Left kidney (tissue), 8 donors: ENCODE measurements around the gene CKMT2. TPM values are rescaled to one million over a fixed set of nuclear protein-coding genes. Genes with fewer than 3 reads are reported as not detected.

ENCODE experiments used
- DNase-seq: peaks from one replicate; pipeline ENCODE4 v3.0.0-alpha.2; 2013
- long read RNA-seq, 8 donors: transcript quantifications; one replicate each; lab custom pipeline, GENCODE V29; 2026
- polyA plus RNA-seq: library from polyadenylated mRNA; unstranded; fragments of 120-200 nt; gene quantifications from one replicate; pipeline ENCODE4 v1.2.1, GENCODE V29; 2013; ENCODE audit not compliant: insufficient read length

Gene CKMT2
- 10.3 TPM for polyA plus RNA-seq
- long read RNA-seq, donor 1, partial matches to known transcripts, result 0 of 1 reads
- long read RNA-seq, donor 1, other reads (novel, unspliced or antisense), result 0 of 1 reads
- long read RNA-seq, donor 2, partial matches to known transcripts, result 0 of 1 reads
- long read RNA-seq, donor 2, other reads (novel, unspliced or antisense), result 0 of 1 reads
- long read RNA-seq, donor 3, partial matches to known transcripts, result 0 of 1 reads
- long read RNA-seq, donor 3, other reads (novel, unspliced or antisense), result 0 of 1 reads
- long read RNA-seq, donor 4, result 0 reads
- long read RNA-seq, donor 5, partial matches to known transcripts, result 0 of 1 reads
- long read RNA-seq, donor 5, other reads (novel, unspliced or antisense), result 0 of 1 reads
- long read RNA-seq, donor 6, partial matches to known transcripts, result 0 of 4 reads
- long read RNA-seq, donor 6, other reads (novel, unspliced or antisense), result 0 of 4 reads
- long read RNA-seq, donor 7, partial matches to known transcripts, result 0 of 2 reads
- long read RNA-seq, donor 7, other reads (novel, unspliced or antisense), result 0 of 2 reads
- long read RNA-seq, donor 8, partial matches to known transcripts, result 0 of 1 reads
- long read RNA-seq, donor 8, other reads (novel, unspliced or antisense), result 0 of 1 reads

GRCh38 chr5:81233080-81233634, at the start of gene CKMT2:
Gene CKMT2 (plus strand): TSS chr5:81233322. CDS start chr5:81251133, 17,811 bp downstream.
- DNase-seq, result peak; percentile 59

- no peak for DNase-seq
These were observed 49.0 kb upstream of the CKMT2 start for GRCh38 chr5:81183811-81184748.

GRCh38 chr5:81184749-81185110, 48.4 kb upstream of the CKMT2 start:
- no peak for DNase-seq

GRCh38 chr5:81187885-81188284, 45.2 kb upstream of the CKMT2 start:
- DNase-seq, result no peak

- no peak for DNase-seq
These were observed 44.2 kb upstream of the CKMT2 start for GRCh38 chr5:81188962-81189361.

GRCh38 chr5:81189875-81190498, 43.1 kb upstream of the CKMT2 start:
- DNase-seq, result no peak

GRCh38 chr5:81191726-81192372, 41.3 kb upstream of the CKMT2 start:
- no peak for DNase-seq

- no peak for DNase-seq
These were observed 40.8 kb upstream of the CKMT2 start for GRCh38 chr5:81192373-81192750.

GRCh38 chr5:81194633-81195334, 38.3 kb upstream of the CKMT2 start:
- DNase-seq, result peak; percentile 76

GRCh38 chr5:81195335-81195929, 37.7 kb upstream of the CKMT2 start:
- DNase-seq, result no peak

- no peak for DNase-seq
These were observed 30.5 kb upstream of the CKMT2 start for GRCh38 chr5:81202655-81203054.

GRCh38 chr5:81203729-81204128, 29.4 kb upstream of the CKMT2 start:
- DNase-seq, result no peak

- DNase-seq, result no peak
These were observed 28.9 kb upstream of the CKMT2 start for GRCh38 chr5:81204205-81204604.

GRCh38 chr5:81205058-81205457, 28.1 kb upstream of the CKMT2 start:
- no peak for DNase-seq

- no peak for DNase-seq
These were observed 26.1 kb upstream of the CKMT2 start for GRCh38 chr5:81207009-81207408.

- no peak for DNase-seq
These were observed 24.2 kb upstream of the CKMT2 start for GRCh38 chr5:81208904-81209303.

GRCh38 chr5:81209386-81209785, 23.7 kb upstream of the CKMT2 start:
- no peak for DNase-seq

GRCh38 chr5:81209869-81210493, 23.1 kb upstream of the CKMT2 start:
- no peak for DNase-seq

- DNase-seq, result no peak
These were observed 20.8 kb upstream of the CKMT2 start for GRCh38 chr5:81212211-81212751.
